ENCODE measurements around the gene TBC1D19. TPM values are rescaled to one million over a fixed set of nuclear protein-coding genes. Genes with fewer than 3 reads are reported as not detected.

TBC1D19 gene
- total and polyA plus RNA-seq, 4 donors: 1.2 to 5.8 (median 2.2) TPM

DNA sequence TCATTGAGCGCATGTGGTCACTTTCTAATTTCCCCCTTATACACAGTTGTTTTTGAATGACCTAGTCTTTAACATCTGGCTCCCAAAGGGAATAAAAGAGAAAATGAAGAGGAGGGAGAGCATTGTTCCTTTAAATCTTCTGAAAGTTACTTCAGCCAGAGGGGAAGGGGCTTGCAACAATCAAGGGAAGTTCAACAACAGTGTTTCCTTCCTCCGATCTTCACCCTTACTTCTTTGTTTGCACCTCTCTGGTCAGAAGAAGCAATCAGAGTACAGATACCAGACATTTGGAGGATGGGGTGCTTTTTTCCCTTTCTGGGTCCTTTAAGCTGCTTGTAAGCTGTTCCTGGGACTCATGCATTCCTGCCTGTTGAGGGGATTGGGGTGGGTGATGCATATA is 125.4 kb downstream of the TBC1D19 start:
- no peak overlapping the region for H3K4me3 ChIP-seq (ENCODE audit: low read depth in 1 of 3, low read length in 3 of 3)
- no peak for TF ChIP-seq GABPA (IDR thresholded peaks at IDR 0.05 in 1 of 2, conservative IDR thresholded peaks at IDR 0.05 in 1 of 2)
- TF ChIP-seq, protein P1, sequence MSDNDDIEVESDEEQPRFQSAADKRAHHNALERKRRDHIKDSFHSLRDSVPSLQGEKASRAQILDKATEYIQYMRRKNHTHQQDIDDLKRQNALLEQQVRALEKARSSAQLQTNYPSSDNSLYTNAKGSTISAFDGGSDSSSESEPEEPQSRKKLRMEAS (IDR thresholded peaks at IDR 0.05): no peak
- no peak for TF ChIP-seq RXRA (IDR thresholded peaks at IDR 0.05)
- TF ChIP-seq FOXA1 (IDR thresholded peaks at IDR 0.05): no peak
- TF ChIP-seq, protein P2, sequence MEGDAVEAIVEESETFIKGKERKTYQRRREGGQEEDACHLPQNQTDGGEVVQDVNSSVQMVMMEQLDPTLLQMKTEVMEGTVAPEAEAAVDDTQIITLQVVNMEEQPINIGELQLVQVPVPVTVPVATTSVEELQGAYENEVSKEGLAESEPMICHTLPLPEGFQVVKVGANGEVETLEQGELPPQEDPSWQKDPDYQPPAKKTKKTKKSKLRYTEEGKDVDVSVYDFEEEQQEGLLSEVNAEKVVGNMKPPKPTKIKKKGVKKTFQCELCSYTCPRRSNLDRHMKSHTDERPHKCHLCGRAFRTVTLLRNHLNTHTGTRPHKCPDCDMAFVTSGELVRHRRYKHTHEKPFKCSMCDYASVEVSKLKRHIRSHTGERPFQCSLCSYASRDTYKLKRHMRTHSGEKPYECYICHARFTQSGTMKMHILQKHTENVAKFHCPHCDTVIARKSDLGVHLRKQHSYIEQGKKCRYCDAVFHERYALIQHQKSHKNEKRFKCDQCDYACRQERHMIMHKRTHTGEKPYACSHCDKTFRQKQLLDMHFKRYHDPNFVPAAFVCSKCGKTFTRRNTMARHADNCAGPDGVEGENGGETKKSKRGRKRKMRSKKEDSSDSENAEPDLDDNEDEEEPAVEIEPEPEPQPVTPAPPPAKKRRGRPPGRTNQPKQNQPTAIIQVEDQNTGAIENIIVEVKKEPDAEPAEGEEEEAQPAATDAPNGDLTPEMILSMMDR (IDR thresholded peaks at IDR 0.05; ENCODE audit: low read depth, low read length, missing input control): no peak
- TF ChIP-seq HNF4G (IDR thresholded peaks at IDR 0.05): no peak
- no peak for TF ChIP-seq SP1 (IDR thresholded peaks at IDR 0.05)
- TF ChIP-seq HNF4A (conservative IDR thresholded peaks at IDR 0.05): no peak
- TF ChIP-seq EGR1 (IDR thresholded peaks at IDR 0.05; ENCODE audit: low read depth in 2 of 2): no peak
- no peak for TF ChIP-seq RAD21 (IDR thresholded peaks at IDR 0.05)
- TF ChIP-seq, protein P3, sequence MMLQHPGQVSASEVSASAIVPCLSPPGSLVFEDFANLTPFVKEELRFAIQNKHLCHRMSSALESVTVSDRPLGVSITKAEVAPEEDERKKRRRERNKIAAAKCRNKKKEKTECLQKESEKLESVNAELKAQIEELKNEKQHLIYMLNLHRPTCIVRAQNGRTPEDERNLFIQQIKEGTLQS (IDR thresholded peaks at IDR 0.05): no peak
- TF ChIP-seq TAF1 (conservative IDR thresholded peaks at IDR 0.05): no peak
- TF ChIP-seq FOXA2 (IDR thresholded peaks at IDR 0.05): no peak
- TF ChIP-seq, protein P4, sequence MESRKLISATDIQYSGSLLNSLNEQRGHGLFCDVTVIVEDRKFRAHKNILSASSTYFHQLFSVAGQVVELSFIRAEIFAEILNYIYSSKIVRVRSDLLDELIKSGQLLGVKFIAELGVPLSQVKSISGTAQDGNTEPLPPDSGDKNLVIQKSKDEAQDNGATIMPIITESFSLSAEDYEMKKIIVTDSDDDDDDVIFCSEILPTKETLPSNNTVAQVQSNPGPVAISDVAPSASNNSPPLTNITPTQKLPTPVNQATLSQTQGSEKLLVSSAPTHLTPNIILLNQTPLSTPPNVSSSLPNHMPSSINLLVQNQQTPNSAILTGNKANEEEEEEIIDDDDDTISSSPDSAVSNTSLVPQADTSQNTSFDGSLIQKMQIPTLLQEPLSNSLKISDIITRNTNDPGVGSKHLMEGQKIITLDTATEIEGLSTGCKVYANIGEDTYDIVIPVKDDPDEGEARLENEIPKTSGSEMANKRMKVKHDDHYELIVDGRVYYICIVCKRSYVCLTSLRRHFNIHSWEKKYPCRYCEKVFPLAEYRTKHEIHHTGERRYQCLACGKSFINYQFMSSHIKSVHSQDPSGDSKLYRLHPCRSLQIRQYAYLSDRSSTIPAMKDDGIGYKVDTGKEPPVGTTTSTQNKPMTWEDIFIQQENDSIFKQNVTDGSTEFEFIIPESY (IDR thresholded peaks at IDR 0.05): no peak
- TF ChIP-seq NR2F2 (IDR thresholded peaks at IDR 0.05): no peak
- TF ChIP-seq, protein P5, sequence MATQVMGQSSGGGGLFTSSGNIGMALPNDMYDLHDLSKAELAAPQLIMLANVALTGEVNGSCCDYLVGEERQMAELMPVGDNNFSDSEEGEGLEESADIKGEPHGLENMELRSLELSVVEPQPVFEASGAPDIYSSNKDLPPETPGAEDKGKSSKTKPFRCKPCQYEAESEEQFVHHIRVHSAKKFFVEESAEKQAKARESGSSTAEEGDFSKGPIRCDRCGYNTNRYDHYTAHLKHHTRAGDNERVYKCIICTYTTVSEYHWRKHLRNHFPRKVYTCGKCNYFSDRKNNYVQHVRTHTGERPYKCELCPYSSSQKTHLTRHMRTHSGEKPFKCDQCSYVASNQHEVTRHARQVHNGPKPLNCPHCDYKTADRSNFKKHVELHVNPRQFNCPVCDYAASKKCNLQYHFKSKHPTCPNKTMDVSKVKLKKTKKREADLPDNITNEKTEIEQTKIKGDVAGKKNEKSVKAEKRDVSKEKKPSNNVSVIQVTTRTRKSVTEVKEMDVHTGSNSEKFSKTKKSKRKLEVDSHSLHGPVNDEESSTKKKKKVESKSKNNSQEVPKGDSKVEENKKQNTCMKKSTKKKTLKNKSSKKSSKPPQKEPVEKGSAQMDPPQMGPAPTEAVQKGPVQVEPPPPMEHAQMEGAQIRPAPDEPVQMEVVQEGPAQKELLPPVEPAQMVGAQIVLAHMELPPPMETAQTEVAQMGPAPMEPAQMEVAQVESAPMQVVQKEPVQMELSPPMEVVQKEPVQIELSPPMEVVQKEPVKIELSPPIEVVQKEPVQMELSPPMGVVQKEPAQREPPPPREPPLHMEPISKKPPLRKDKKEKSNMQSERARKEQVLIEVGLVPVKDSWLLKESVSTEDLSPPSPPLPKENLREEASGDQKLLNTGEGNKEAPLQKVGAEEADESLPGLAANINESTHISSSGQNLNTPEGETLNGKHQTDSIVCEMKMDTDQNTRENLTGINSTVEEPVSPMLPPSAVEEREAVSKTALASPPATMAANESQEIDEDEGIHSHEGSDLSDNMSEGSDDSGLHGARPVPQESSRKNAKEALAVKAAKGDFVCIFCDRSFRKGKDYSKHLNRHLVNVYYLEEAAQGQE (IDR thresholded peaks at IDR 0.05): no peak
- TF ChIP-seq YY1 (IDR thresholded peaks at IDR 0.05): no peak
- no peak overlapping the region for H3K9ac ChIP-seq (ENCODE audit: low read depth in 1 of 2, low read length in 2 of 2)
- no peak for DNase-seq (ENCODE audit: low spot score)
- WGBS: 84% methylated on average over 2 of the region's 2 CpGs
- no peaks in the 10 kb centered on the region for H3K4me1 ChIP-seq (ENCODE audit: control insufficient read depth in 4 of 4, insufficient read depth in 4 of 4, low read length in 3 of 4)
- no peaks in the 10 kb centered on the region for H3K36me3 ChIP-seq (ENCODE audit: control insufficient read depth in 4 of 4, insufficient read depth in 3 of 4, low read depth in 1 of 4, low read length in 3 of 4)
- no peaks in the 10 kb centered on the region for H3K9me3 ChIP-seq (ENCODE audit: control insufficient read depth in 4 of 4, low read length in 3 of 4)
- H3K27me3 ChIP-seq (ENCODE audit: control insufficient read depth in 4 of 4, insufficient read depth in 4 of 4, low read length in 3 of 4): no peaks in the 10 kb centered on the region
- no peak overlapping the region for H3K27ac ChIP-seq (ENCODE audit: low read depth in 1 of 2, low read length in 2 of 2)

Data from liver (tissue), 9 donors.